Measurements from ENCODE around the gene ANKRD22. TPM values are rescaled to one million over a fixed set of nuclear protein-coding genes. Genes with fewer than 3 reads are reported as not detected.
"Not testable (repeated sequence)": the region's sequence is repeated elsewhere in the genome, so short reads cannot be mapped to it uniquely, and the experiment has no call there.

Gene ANKRD22
- total and polyA plus RNA-seq, 7 donors, result 2.4 to 26.9 (median 9.7) TPM; not detected in 4

DNA sequence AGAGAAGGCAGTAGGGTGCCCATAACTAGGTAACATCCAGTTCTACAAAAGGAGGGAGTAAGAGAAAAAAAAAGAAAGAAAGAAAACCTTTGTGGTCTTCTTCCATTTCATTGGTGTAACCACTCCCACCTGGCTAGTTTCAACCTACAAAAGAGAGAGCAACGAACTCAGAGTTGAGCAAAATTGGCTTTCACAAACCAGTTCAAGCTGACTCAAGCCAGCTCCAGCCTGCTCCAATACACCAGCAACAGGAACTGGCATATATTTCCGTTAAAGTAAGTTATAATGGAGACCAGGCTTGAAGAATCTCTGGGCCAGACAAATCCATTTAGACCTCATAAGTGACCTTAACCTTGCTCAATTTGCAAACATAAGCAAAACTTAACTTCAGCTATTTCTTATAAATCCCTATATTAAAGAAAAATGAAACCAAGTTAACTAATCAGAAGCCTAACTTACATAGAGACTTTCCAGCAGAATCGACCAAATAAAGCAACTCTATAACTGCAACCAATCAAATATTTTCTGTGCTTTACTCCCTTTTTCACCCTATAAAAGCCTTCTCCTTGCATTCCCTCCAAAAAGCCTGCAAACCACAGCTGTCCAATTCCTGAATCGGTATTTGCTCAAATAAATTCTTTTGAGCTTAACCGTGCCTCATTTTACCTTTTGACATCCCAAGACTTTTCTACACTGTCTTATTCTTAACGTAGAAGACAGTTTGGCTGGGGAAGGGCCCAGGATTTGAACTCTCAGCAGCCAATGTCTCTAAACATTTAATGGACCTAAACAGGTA, 10.1 kb downstream of the ANKRD22 start:
- H3K36me3 ChIP-seq, result no peaks in the 10 kb centered on the region
- WGBS, 2 donors, result 81 to 82% methylated on average over 6 of the region's 6 CpGs
- no peak overlapping the region for H3K4me3 ChIP-seq
- no peak for DNase-seq
- no peaks in the 10 kb centered on the region for H3K9me3 ChIP-seq
- TF ChIP-seq POLR2AphosphoS5 (IDR thresholded peaks at IDR 0.05), result no peak
- TF ChIP-seq POLR2A (IDR thresholded peaks at IDR 0.05), result no peak
- TF ChIP-seq, protein P1, sequence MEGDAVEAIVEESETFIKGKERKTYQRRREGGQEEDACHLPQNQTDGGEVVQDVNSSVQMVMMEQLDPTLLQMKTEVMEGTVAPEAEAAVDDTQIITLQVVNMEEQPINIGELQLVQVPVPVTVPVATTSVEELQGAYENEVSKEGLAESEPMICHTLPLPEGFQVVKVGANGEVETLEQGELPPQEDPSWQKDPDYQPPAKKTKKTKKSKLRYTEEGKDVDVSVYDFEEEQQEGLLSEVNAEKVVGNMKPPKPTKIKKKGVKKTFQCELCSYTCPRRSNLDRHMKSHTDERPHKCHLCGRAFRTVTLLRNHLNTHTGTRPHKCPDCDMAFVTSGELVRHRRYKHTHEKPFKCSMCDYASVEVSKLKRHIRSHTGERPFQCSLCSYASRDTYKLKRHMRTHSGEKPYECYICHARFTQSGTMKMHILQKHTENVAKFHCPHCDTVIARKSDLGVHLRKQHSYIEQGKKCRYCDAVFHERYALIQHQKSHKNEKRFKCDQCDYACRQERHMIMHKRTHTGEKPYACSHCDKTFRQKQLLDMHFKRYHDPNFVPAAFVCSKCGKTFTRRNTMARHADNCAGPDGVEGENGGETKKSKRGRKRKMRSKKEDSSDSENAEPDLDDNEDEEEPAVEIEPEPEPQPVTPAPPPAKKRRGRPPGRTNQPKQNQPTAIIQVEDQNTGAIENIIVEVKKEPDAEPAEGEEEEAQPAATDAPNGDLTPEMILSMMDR (IDR thresholded peaks at IDR 0.05), result no peak
- intact Hi-C loops (cut with DNase I), result no loop called here
- no peaks in the 10 kb centered on the region for H3K27me3 ChIP-seq
- no peak overlapping the region for H3K27ac ChIP-seq
- no peaks in the 10 kb centered on the region for H3K4me1 ChIP-seq

DNA sequence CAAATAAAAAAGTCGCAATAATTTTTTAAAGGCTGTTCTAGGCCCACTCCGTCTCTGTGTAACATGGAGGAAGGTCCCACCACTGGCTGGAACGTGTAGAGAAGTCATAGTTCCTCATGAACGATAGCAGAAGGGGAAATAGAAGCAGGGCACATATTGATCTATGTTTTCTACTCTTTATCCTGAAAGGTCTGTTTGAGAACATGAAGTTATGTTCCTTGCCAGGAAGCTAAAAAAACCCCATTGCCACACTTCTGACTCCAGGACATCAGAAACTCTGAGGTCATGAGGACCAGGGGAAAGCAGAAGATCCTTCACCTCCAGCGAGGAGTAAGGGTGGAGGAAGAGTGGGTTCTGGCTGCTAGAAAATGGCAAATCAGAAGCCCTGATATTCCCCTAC, 10.8 kb downstream of the ANKRD22 start:
- TF ChIP-seq POLR2AphosphoS5 (IDR thresholded peaks at IDR 0.05), result no peak
- TF ChIP-seq EP300 (IDR thresholded peaks at IDR 0.05), result no peak
- TF ChIP-seq, protein P1 (IDR thresholded peaks at IDR 0.05), result no peak
- TF ChIP-seq POLR2A (IDR thresholded peaks at IDR 0.05), result no peak
- intact Hi-C loops (cut with DNase I), result no loop called here
- no peak for DNase-seq
- Histone ChIP-seq H3K4me3 (no peak overlapping the region), H3K27me3 (no peaks in the 10 kb centered on the region), H3K4me1 (no peaks in the 10 kb centered on the region), H3K9me3 (no peaks in the 10 kb centered on the region), H3K27ac (no peak overlapping the region), H3K36me3 (no peaks in the 10 kb centered on the region)
- 88 to 91% methylated on average over 5 of the region's 5 CpGs for WGBS, 2 donors

DNA sequence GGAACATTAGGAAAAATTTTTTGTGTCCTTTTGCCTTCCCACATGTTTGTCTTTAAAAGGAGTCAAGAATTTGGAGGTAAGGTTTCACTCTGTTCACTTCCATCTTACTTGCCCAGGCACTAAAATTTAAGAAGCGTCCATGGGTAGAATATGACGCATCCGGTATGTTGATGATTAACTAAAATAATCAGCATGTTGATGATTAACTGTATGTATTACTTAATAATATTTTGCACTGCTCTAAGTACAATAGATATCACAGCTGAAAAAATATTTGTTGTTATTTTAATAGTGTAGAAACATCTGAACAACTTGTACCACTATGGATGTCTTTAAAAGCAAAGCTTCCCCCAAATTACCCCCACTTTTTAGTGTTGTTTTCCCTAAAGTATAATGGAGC, 11.5 kb downstream of the ANKRD22 start:
- intact Hi-C loops (cut with DNase I), result no loop called here
- Histone ChIP-seq H3K9me3 (no peaks in the 10 kb centered on the region), H3K4me1 (no peaks in the 10 kb centered on the region), H3K36me3 (no peaks in the 10 kb centered on the region), H3K4me3 (no peak overlapping the region), H3K27me3 (no peaks in the 10 kb centered on the region), H3K27ac (no peak overlapping the region)
- 89 to 94% methylated on average over 3 of the region's 3 CpGs for WGBS, 2 donors
- TF ChIP-seq EP300 (IDR thresholded peaks at IDR 0.05) (no peak), POLR2AphosphoS5 (IDR thresholded peaks at IDR 0.05) (no peak), POLR2A (IDR thresholded peaks at IDR 0.05) (no peak)
- TF ChIP-seq, protein P1 (IDR thresholded peaks at IDR 0.05), result no peak
- DNase-seq, result no peak

DNA sequence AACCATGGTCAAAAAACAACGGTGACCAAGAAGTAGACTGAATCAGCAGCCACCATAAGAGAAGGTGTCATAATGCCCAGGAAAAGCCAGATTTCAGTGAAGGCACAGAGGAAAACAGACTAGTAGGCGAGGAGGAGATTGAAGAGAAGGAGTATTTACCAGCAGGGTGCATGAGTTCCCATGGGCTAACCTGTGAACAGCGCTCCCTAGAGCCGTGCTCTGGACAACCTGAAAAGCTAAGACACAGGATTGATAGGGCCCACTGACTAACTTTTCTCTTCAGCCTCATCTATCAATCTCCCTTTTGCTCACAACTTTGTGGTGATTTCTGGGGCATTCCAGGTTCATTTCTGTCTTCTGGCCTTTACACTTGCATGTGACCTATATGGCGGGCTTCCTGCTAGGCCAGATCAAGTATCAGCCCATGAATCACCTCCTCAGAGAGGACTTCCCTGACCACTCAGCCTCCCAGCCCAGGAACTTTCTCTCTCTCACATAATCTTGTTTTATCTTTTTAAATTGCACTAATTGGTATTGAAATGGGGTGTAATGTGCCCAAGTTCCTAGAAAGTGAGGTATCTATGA, 12.8 kb downstream of the ANKRD22 start:
- H3K27ac ChIP-seq, result no peak overlapping the region
- no peaks in the 10 kb centered on the region for H3K4me1 ChIP-seq
- no peak overlapping the region for H3K4me3 ChIP-seq
- intact Hi-C loops (cut with DNase I), result loop anchor here (5.0 kb wide), 2 partner anchors 43 to 153 kb away; partner anchors contain the start of genes FAS and STAMBPL1
- TF ChIP-seq EP300 (IDR thresholded peaks at IDR 0.05) (no peak), POLR2A (IDR thresholded peaks at IDR 0.05) (no peak), POLR2AphosphoS5 (IDR thresholded peaks at IDR 0.05) (no peak)
- TF ChIP-seq, protein P1 (IDR thresholded peaks at IDR 0.05), result no peak
- H3K36me3 ChIP-seq, result no peaks in the 10 kb centered on the region
- no peak for DNase-seq
- H3K9me3 ChIP-seq, result no peaks in the 10 kb centered on the region
- WGBS, 2 donors, result 93 to 96% methylated on average over 5 of the region's 5 CpGs
- no peaks in the 10 kb centered on the region for H3K27me3 ChIP-seq

DNA sequence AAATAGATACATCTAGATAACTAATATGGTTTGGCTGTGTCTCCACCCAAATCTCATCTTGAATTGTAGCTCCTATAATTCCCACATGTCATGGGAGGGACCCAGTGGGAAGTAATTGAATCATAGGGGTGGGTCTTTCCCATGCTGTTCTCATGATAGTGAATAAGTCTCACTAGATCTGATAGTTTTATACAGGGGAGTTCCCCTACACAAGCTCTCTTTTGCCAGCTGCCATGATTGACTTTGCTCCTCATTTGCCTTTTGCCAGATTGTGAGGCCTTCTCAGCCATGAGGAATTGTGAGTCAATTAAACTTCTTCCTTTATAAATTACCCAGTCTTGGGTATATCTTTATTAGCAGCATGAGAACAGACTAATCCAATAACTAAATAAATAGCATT, 14.0 kb downstream of the ANKRD22 start:
- not testable (repeated sequence) for H3K4me3 ChIP-seq, H3K27ac ChIP-seq, H3K4me1 ChIP-seq, DNase-seq, H3K27me3 ChIP-seq, H3K36me3 ChIP-seq, H3K9me3 ChIP-seq
- intact Hi-C loops (cut with DNase I), result loop anchor here (5.0 kb wide), 2 partner anchors 45 to 155 kb away; partner anchors contain the start of genes FAS and STAMBPL1

Measured in sigmoid colon (tissue), 7 donors.